HepG2 (cell line): Measurements from ENCODE around the gene KCNB1. TPM values are rescaled to one million over a fixed set of nuclear protein-coding genes. Genes with fewer than 3 reads are reported as not detected.
A peak's percentile ranks its signal among the peaks of the same experiment; 100 is the strongest.

ENCODE experiments used
- FOXA1 ChIP-seq, 2 experiments: fragments of 450-650 bp in 1 of 2; sonication (generic) in 1 of 2; formaldehyde crosslinking in 1 of 2; IDR thresholded peaks; 2 replicates each; pipeline versions ENCODE4 v1.4.0 to v1.6.1; 2016 to 2020; ENCODE audit warnings: missing genetic modification reagents in 1 of 2
- HNF4G ChIP-seq, 2 experiments: sonication (generic) in 1 of 2; formaldehyde crosslinking in 1 of 2; IDR thresholded peaks; 2 replicates each; pipeline versions ENCODE4 v1.4.0 to v1.6.1; 2011 to 2020; ENCODE audit warnings: borderline replicate concordance in 2 of 2, low read depth in 2 of 2, mild to moderate bottlenecking in 2 of 2, low read length in 1 of 2, missing genetic modification reagents in 1 of 2, moderate library complexity in 1 of 2
- MED8 ChIP-seq: sonication (generic); formaldehyde crosslinking; IDR thresholded peaks from 2 replicates; pipeline ENCODE4 v1.8.1; 2023; ENCODE audit warnings: mild to moderate bottlenecking, missing genetic modification reagents; ENCODE audit not compliant: insufficient replicate concordance
- PBX2 ChIP-seq: IDR thresholded peaks from 2 replicates; pipeline ENCODE4 v1.6.1; 2016; ENCODE audit warnings: control low read depth
- TAF15 ChIP-seq: fragments of 200-400 bp; formaldehyde crosslinking; IDR thresholded peaks from one replicate; pipeline ENCODE4 v1.6.1; 2018; ENCODE audit warnings: mild to moderate bottlenecking, low read depth, low read length; ENCODE audit not compliant: poor library complexity, severe bottlenecking
- ZHX1 ChIP-seq: sonication (generic); formaldehyde crosslinking; IDR thresholded peaks from 2 replicates; pipeline ENCODE4 v1.8.1; 2022; ENCODE audit warnings: low read depth, mild to moderate bottlenecking, missing genetic modification reagents
- ZHX2 ChIP-seq, 2 experiments: sonication (generic) in 1 of 2; formaldehyde crosslinking in 1 of 2; IDR thresholded peaks; 2 replicates each; pipeline versions ENCODE4 v1.6.1 to v1.9.0; 2014 to 2022; ENCODE audit warnings: antibody characterized with exemption in 1 of 2, borderline replicate concordance in 1 of 2, inconsistent platforms in 1 of 2, low read depth in 1 of 2, missing genetic modification reagents in 1 of 2
- polyA plus RNA-seq, 8 experiments: library from polyadenylated mRNA; depleted of rRNA in 3 of 8; stranded (reverse) in 7 of 8; unstranded in 1 of 8; fragments of >200 nt; fragmentation: Illumina TruSeq in 4 of 8; extraction: Trizol in 4 of 8; gene quantifications; 2 replicates each; pipeline versions ENCODE4 v1.2.1 to v1.2.3, GENCODE V29; 2011 to 2016; ENCODE audit warnings: low read depth in 4 of 8, missing spikeins in 1 of 8, mixed read lengths in 1 of 8; ENCODE audit not compliant: insufficient read depth in 1 of 8
- total RNA-seq, 5 experiments: library from RNA; depleted of rRNA; stranded (reverse); fragments of >200 nt; fragmentation: Illumina TruSeq; extraction: Trizol; gene quantifications; 2 replicates each; pipeline ENCODE4 v1.2.3, GENCODE V29; 2016; ENCODE audit warnings: low read depth in 1 of 5
- TF ChIP-seq, protein P1 (sequence below): sonication (generic); formaldehyde crosslinking; IDR thresholded peaks from 2 replicates; pipeline ENCODE4 v1.5.0; 2020; ENCODE audit warnings: mild to moderate bottlenecking, missing genetic modification reagents, borderline replicate concordance

KCNB1 gene
- total and polyA plus RNA-seq, 2 of the 13 experiments (the other 11 are each of a cell fraction or from before 2014, with no cell fraction given), result 0.02 TPM; not detected in 1

- TF ChIP-seq ZHX2 (IDR thresholded peaks at IDR 0.05; ENCODE audit: low read depth) (0 out of 2 replicates have a peak, but pooled peaks have one; percentile 33), ZHX2 (CRISPR knock-in tag; IDR thresholded peaks at IDR 0.05; ENCODE audit: borderline replicate concordance) (no peak), HNF4G (IDR thresholded peaks at IDR 0.05; ENCODE audit: borderline replicate concordance, low read depth, low read length) (peak; percentile 61; the same call in 1 of the 2 replicates), HNF4G (CRISPR knock-in tag; IDR thresholded peaks at IDR 0.05; ENCODE audit: borderline replicate concordance, low read depth) (peak; percentile 81), ZHX1 (CRISPR knock-in tag) (no peak), MED8 (CRISPR knock-in tag) (no peak), FOXA1 (IDR thresholded peaks at IDR 0.05) (no peak), FOXA1 (CRISPR knock-in tag; IDR thresholded peaks at IDR 0.05) (no peak; the same call in 1 of the 2 replicates), TAF15 (no peak), PBX2 (CRISPR knock-in tag) (peak; percentile 83)
- TF ChIP-seq, protein P1, sequence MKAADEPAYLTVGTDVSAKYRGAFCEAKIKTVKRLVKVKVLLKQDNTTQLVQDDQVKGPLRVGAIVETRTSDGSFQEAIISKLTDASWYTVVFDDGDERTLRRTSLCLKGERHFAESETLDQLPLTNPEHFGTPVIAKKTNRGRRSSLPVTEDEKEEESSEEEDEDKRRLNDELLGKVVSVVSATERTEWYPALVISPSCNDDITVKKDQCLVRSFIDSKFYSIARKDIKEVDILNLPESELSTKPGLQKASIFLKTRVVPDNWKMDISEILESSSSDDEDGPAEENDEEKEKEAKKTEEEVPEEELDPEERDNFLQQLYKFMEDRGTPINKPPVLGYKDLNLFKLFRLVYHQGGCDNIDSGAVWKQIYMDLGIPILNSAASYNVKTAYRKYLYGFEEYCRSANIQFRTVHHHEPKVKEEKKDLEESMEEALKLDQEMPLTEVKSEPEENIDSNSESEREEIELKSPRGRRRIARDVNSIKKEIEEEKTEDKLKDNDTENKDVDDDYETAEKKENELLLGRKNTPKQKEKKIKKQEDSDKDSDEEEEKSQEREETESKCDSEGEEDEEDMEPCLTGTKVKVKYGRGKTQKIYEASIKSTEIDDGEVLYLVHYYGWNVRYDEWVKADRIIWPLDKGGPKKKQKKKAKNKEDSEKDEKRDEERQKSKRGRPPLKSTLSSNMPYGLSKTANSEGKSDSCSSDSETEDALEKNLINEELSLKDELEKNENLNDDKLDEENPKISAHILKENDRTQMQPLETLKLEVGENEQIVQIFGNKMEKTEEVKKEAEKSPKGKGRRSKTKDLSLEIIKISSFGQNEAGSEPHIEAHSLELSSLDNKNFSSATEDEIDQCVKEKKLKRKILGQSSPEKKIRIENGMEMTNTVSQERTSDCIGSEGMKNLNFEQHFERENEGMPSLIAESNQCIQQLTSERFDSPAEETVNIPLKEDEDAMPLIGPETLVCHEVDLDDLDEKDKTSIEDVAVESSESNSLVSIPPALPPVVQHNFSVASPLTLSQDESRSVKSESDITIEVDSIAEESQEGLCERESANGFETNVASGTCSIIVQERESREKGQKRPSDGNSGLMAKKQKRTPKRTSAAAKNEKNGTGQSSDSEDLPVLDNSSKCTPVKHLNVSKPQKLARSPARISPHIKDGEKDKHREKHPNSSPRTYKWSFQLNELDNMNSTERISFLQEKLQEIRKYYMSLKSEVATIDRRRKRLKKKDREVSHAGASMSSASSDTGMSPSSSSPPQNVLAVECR (CRISPR knock-in tag), result peak; percentile 35; the same call in 1 of the 2 replicates
These were observed 122.1 kb downstream of the KCNB1 start (continued) for GRCh38 chr20:49360242-49360968.
